Measurements from ENCODE around the gene ZNF564.

ZNF564 gene

DNA sequence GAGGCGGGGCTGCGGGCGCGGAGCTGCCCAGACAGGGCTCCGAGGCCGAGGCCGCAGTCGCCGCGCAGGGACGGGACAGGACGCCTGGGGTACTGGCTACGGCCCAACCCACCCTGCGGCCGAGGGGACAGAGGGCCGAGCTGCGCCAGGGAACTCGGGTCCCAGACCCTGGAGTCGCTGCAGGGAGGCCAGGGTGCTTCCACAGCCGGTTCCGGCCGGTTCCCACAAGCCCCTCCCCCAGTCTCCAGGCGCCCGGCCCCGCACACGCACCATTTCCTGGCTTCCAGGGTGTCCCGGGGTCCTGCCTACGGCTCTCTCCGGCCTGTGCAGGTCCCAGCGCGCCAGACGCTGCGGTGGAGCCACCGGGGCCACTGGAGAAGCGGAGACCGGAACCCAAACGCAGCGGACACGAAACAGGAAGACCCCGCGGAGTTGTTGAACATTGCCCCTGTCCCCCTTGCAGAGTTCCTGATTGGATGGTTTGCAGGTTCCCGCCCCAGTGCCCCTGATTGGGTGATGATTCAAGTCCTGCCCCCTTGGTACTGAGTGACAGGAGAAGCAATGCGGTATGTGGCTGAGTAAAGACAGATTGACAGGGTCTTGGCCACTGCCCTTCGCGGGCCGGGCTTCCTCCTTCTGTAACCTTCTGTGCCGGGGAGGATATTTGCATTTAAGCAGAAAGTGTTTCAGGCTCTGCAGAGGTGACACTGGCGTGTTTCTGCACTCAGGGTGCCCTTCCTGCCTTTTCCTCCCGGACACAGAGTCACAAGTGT, at the start of gene ZNF564:
Gene ZNF564 (minus strand): TSS at position 423 of the 773 bp plus-strand sequence. CDS start 150 bp downstream, at position 273.
- Histone ChIP-seq H2AFZ (ENCODE audit: low read depth, low read length, severe bottlenecking) (peak within 1 kb of the TSS; percentile 78), H3K9ac (ENCODE audit: low read length) (peak within 1 kb of the TSS; percentile 96), H3K27ac (ENCODE audit: low read depth, low read length) (peak within 1 kb of the TSS; percentile 63), H3K79me2 (ENCODE audit: insufficient read depth, low read length) (peaks cover 36% of the 10 kb centered on the region), H3K9me3 (ENCODE audit: insufficient read depth, low read length) (no peaks in the 10 kb centered on the region), H3K4me3 (ENCODE audit: insufficient read depth, low read length, poor library complexity, severe bottlenecking) (peak within 1 kb of the TSS; percentile 98), H3K4me2 (ENCODE audit: low read depth, low read length, poor library complexity, severe bottlenecking) (peak within 1 kb of the TSS; percentile 96), H4K20me1 (ENCODE audit: low read depth, low read length) (no peaks in the 10 kb centered on the region), H3K27me3 (ENCODE audit: low read length) (no peaks in the 10 kb centered on the region), H3K9me2 (replicated peaks; ENCODE audit: insufficient read depth, low read length) (no peaks in the 10 kb centered on the region), H3F3A (ENCODE audit: insufficient read depth) (0 out of 2 replicates have a peak, but pooled peaks cover 8% of the 10 kb centered on the region), H3K36me3 (ENCODE audit: low read length) (no peaks in the 10 kb centered on the region)
- no peak for TF ChIP-seq EZH2phosphoT487 (conservative IDR thresholded peaks at IDR 0.05; ENCODE audit: low read length)
- TF ChIP-seq, protein P1, sequence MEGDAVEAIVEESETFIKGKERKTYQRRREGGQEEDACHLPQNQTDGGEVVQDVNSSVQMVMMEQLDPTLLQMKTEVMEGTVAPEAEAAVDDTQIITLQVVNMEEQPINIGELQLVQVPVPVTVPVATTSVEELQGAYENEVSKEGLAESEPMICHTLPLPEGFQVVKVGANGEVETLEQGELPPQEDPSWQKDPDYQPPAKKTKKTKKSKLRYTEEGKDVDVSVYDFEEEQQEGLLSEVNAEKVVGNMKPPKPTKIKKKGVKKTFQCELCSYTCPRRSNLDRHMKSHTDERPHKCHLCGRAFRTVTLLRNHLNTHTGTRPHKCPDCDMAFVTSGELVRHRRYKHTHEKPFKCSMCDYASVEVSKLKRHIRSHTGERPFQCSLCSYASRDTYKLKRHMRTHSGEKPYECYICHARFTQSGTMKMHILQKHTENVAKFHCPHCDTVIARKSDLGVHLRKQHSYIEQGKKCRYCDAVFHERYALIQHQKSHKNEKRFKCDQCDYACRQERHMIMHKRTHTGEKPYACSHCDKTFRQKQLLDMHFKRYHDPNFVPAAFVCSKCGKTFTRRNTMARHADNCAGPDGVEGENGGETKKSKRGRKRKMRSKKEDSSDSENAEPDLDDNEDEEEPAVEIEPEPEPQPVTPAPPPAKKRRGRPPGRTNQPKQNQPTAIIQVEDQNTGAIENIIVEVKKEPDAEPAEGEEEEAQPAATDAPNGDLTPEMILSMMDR (IDR thresholded peaks at IDR 0.05; ENCODE audit: insufficient read depth, low read length, poor library complexity, severe bottlenecking), result no peak

DNA sequence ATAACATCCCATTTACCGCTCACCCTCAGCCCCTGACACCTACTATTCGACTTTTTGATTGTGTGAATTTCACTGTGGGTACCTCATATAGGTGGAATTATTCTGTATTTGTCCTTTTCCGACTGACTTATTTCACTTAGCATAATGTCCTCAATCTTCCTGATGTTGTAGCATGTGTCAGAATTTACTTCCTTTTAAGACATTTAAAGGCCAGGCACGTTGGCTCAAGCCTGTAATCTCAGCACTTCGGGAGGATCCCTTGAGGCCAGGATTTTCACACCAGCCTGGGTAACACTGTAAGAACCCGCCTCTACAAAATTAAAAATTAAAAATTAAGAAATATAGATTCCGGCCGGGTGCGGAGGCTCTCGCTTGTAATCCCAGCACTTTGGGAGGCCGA, 46.3 kb upstream of the ZNF564 start:
- H3K27me3 ChIP-seq (ENCODE audit: low read length), result no peaks in the 10 kb centered on the region
- no peaks in the 10 kb centered on the region for H3K9me3 ChIP-seq (ENCODE audit: insufficient read depth, low read length)
- no peaks in the 10 kb centered on the region for H3K9me2 ChIP-seq (replicated peaks; ENCODE audit: insufficient read depth, low read length)
- H3K27ac ChIP-seq (ENCODE audit: low read depth, low read length), result no peak overlapping the region
- no peak overlapping the region for H3K9ac ChIP-seq (ENCODE audit: low read length)
- TF ChIP-seq, protein P1 (IDR thresholded peaks at IDR 0.05; ENCODE audit: insufficient read depth, low read length, poor library complexity, severe bottlenecking), result no peak
- TF ChIP-seq EZH2phosphoT487 (conservative IDR thresholded peaks at IDR 0.05; ENCODE audit: low read length), result no peak
- peaks cover 5% of the 10 kb centered on the region; the same call in 1 of the 2 replicates for H3F3A ChIP-seq (ENCODE audit: insufficient read depth)
- H4K20me1 ChIP-seq (ENCODE audit: low read depth, low read length), result no peaks in the 10 kb centered on the region
- H3K4me3 ChIP-seq (ENCODE audit: insufficient read depth, low read length, poor library complexity, severe bottlenecking), result no peak overlapping the region
- H3K79me2 ChIP-seq (ENCODE audit: insufficient read depth, low read length), result no peaks in the 10 kb centered on the region
- H3K36me3 ChIP-seq (ENCODE audit: low read length), result no peaks in the 10 kb centered on the region
- no peak overlapping the region for H3K4me2 ChIP-seq (ENCODE audit: low read depth, low read length, poor library complexity, severe bottlenecking)
- no peak overlapping the region for H2AFZ ChIP-seq (ENCODE audit: low read depth, low read length, severe bottlenecking)

DNA sequence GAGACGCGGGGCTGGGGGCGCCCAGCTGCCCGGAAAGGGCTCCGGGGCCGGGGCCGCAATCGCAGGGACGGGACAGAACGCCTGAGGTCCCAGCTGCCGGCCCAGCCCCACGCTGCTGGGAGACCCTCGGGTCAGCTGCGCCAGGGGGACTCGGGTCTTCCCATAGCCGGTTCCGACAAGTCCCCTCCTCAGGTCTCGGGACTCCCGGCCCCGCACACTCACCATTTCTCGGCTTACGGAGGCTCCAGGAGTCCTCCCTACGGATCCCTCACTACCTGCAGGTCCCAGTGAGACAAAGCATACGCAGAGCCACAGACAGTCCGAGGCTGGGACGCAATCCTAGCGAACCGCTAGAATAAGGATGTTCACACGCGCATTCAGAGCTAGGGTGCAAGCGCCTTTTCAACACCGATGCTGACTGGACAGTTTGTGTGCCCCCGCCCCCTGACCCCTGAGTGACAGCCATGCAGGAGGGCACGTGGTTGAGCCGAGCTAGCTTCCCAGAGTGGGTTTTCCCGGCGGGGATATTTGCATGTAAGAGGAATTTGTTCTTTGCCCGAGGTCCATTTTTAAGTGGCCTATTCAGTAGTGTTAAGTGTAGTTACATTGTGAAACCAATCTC, 45.8 kb upstream of the ZNF564 start:
- Histone ChIP-seq H3K9me2 (replicated peaks; ENCODE audit: insufficient read depth, low read length) (no peaks in the 10 kb centered on the region), H2AFZ (ENCODE audit: low read depth, low read length, severe bottlenecking) (no peak overlapping the region), H3K9me3 (ENCODE audit: insufficient read depth, low read length) (no peaks in the 10 kb centered on the region), H3K27ac (ENCODE audit: low read depth, low read length) (no peak overlapping the region), H3K9ac (ENCODE audit: low read length) (no peak overlapping the region), H4K20me1 (ENCODE audit: low read depth, low read length) (no peaks in the 10 kb centered on the region), H3K4me2 (ENCODE audit: low read depth, low read length, poor library complexity, severe bottlenecking) (no peak overlapping the region), H3K79me2 (ENCODE audit: insufficient read depth, low read length) (no peaks in the 10 kb centered on the region), H3K36me3 (ENCODE audit: low read length) (no peaks in the 10 kb centered on the region), H3K4me3 (ENCODE audit: insufficient read depth, low read length, poor library complexity, severe bottlenecking) (no peak overlapping the region), H3F3A (ENCODE audit: insufficient read depth) (peaks cover 5% of the 10 kb centered on the region; the same call in 1 of the 2 replicates), H3K27me3 (ENCODE audit: low read length) (no peaks in the 10 kb centered on the region)
- TF ChIP-seq EZH2phosphoT487 (conservative IDR thresholded peaks at IDR 0.05; ENCODE audit: low read length), result no peak
- TF ChIP-seq, protein P1 (IDR thresholded peaks at IDR 0.05; ENCODE audit: insufficient read depth, low read length, poor library complexity, severe bottlenecking), result no peak

All from SU-DHL-6 (cell line).